ENCODE results near the gene KMT5B.

Gene KMT5B

GRCh38 chr11:68145120-68145866, 67.8 kb downstream of the KMT5B start:
- DNase-seq (ENCODE audit: low read depth) = no peak

GRCh38 chr11:68143310-68143689, 69.8 kb downstream of the KMT5B start:
- no peak for DNase-seq (ENCODE audit: low read depth)

- no peak for DNase-seq (ENCODE audit: low read depth)
Observed at GRCh38 chr11:68142441-68143309, 70.4 kb downstream of the KMT5B start.

GRCh38 chr11:68142028-68142412, 71.1 kb downstream of the KMT5B start:
- DNase-seq (ENCODE audit: low read depth) = peak; percentile 40

- DNase-seq (ENCODE audit: low read depth) = peak; percentile 5
Observed at GRCh38 chr11:68141246-68142027, 71.7 kb downstream of the KMT5B start.

- no peak for DNase-seq (ENCODE audit: low read depth)
Observed at GRCh38 chr11:68140496-68141245, 72.4 kb downstream of the KMT5B start.

- no peak for DNase-seq (ENCODE audit: low read depth)
Observed at GRCh38 chr11:68138237-68138636, 74.9 kb downstream of the KMT5B start.

- no peak for DNase-seq (ENCODE audit: low read depth)
Observed at GRCh38 chr11:68137833-68138232, 75.3 kb downstream of the KMT5B start.

- DNase-seq (ENCODE audit: low read depth) = no peak
Observed at GRCh38 chr11:68136866-68137265, 76.2 kb downstream of the KMT5B start.

- no peak for DNase-seq (ENCODE audit: low read depth)
Observed at GRCh38 chr11:68135161-68135560, 77.9 kb downstream of the KMT5B start.

GRCh38 chr11:68133761-68134160, 79.3 kb downstream of the KMT5B start:
- no peak for DNase-seq (ENCODE audit: low read depth)

GRCh38 chr11:68130121-68130520, 83.0 kb downstream of the KMT5B start:
- DNase-seq (ENCODE audit: low read depth) = no peak

GRCh38 chr11:68128682-68129327, 84.3 kb downstream of the KMT5B start:
- DNase-seq (ENCODE audit: low read depth) = no peak

GRCh38 chr11:68127714-68128681, 85.1 kb downstream of the KMT5B start:
- no peak for DNase-seq (ENCODE audit: low read depth)

- no peak for DNase-seq (ENCODE audit: low read depth)
Observed at GRCh38 chr11:68125164-68125563, 87.9 kb downstream of the KMT5B start.

GRCh38 chr11:68122936-68123539, 90.1 kb downstream of the KMT5B start:
- no peak for DNase-seq (ENCODE audit: low read depth)

GRCh38 chr11:68121067-68121899, 91.8 kb downstream of the KMT5B start, which contains the start of gene CHKA:
Gene CHKA (minus strand): TSS chr11:68121388. CDS start chr11:68121177, 211 bp downstream.
- peak; percentile 81 for DNase-seq (ENCODE audit: low read depth)

- peak; percentile 7 for DNase-seq (ENCODE audit: low read depth)
Observed at GRCh38 chr11:68120273-68121066, 92.6 kb downstream of the KMT5B start.
